Hematopoietic multipotent progenitor cell treated with erythropoietin and hydrocortisone succinate and interleukin-3 and kit ligand, for 17 days (in vitro differentiated cells): ENCODE data around the gene BMP6.

ENCODE experiments used
- DNase-seq: peaks from one replicate; pipeline ENCODE4 v3.0.0-alpha.2; 2015; ENCODE audit warnings: low spot score

BMP6 gene

DNA sequence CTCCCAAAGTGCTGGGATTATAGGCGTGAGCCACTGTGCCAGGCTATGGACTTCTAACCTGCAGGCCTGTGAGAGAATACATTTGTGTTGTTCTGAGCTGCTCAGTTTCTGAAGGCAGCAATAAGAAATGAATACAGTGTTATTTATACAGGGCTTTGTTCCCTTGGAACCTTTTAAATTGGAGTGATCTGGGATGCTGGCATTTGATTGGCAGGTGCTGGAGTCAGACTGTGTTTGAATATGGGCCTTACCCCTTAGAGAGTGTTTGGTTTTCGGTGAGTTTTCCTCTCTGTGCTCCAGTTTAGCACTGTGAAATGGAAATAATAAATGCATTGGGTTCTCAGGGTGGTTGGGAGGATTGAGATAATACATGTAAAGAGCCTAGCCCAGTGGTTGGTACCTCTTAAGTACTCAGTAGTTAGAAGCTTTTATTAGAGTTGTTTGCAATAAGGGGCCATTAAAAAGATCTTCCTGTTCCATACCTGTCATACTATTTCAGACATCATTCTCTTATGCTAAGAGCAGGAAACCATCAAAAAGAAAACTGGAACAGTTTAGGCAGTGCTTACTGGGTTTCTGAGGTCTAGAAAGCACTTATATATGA is 22.1 kb downstream of the BMP6 start:
- no peak for DNase-seq

- no peak for DNase-seq
Measured at GRCh38 chr6:7749478-7749877, 23.6 kb downstream of the BMP6 start.

- DNase-seq = no peak
Measured at GRCh38 chr6:7750197-7750596, 24.3 kb downstream of the BMP6 start.

- DNase-seq = no peak
Measured at GRCh38 chr6:7758456-7758855, 32.6 kb downstream of the BMP6 start.

- no peak for DNase-seq
Measured at GRCh38 chr6:7759320-7759719, 33.4 kb downstream of the BMP6 start.

DNA sequence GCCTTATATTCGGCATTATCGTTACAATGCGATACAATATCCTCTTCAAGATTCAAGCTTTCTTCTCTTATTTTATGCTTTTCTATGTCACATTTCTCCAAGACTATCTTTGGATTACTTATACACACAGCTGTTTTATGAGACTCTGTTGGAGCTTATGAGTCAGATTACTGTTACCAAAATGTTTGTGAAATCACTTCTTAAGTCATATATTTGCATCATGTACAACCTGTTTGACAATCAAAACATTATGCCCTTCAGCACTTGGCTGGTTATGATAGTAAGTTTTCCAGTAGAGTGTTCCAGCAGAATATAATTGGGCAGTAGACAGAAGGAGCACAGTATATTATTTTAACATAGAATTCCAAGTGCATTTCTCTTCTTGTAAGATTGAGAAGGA is 35.2 kb downstream of the BMP6 start:
- DNase-seq = no peak

DNA sequence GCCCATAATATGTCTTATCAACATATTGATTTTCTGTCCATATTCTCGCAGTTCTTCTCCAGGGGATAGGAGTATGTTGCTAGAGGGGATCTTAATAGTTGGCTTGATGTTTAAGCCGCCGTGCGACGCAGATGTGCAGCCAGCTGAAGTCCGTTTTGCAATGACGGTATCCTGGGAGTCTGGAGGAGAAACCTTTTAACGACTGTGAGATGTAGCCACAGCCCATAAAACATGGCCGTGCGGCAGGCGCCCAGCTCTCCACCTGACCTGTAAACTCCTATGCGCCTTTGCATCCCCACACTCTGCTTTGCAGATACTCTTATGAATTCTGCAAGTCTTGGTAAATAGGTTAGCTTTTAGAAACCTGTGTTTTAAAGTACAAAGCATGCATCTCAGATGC is 36.9 kb downstream of the BMP6 start:
- DNase-seq = no peak

GRCh38 chr6:7763881-7764280 is 38.0 kb downstream of the BMP6 start:
- DNase-seq = no peak

- no peak for DNase-seq
Measured at GRCh38 chr6:7765575-7766325, 39.9 kb downstream of the BMP6 start.

- no peak for DNase-seq
Measured at GRCh38 chr6:7769702-7770101, 43.8 kb downstream of the BMP6 start.

DNA sequence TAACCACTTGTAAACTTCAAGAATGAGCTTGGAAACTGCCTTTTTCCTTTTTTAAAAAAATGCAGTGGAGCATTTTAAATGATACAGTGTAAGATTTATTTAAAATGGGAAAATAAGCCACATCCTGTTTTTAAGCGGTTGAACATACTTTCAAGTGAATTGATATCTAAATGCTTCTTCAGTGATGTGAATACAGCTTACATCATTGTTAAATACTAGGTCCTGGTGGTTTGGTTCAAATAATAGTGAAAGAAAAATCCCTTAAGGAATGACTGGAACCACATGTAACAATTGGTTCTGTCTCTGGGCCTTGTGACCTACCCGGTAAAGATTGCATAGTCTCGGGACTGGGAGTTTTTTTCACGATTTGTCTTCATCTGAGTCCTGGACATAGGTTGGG is 44.2 kb downstream of the BMP6 start:
- DNase-seq = no peak

GRCh38 chr6:7770601-7771000 is 44.7 kb downstream of the BMP6 start:
- DNase-seq = no peak

GRCh38 chr6:7773322-7773721 is 47.4 kb downstream of the BMP6 start:
- DNase-seq = no peak

DNA sequence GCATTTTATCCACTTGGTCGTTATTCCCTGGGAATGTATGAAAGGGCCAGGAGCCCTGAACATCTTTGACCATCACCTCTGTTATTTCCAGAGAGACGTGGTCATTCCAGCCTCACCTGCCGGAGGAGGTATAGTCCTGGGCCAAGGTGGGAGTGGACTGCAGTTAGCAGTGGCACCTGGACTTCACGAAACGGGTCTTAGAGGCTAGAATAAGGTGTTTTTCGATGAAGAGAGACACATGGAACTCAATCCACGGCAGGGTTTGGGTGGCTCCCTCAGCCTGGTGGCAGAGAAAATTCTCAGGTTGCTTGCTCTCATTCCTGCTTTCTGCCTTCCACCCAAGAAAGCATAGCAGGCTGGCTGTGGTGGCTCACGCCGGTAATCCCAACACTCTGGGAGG is 48.0 kb downstream of the BMP6 start:
- no peak for DNase-seq

DNA sequence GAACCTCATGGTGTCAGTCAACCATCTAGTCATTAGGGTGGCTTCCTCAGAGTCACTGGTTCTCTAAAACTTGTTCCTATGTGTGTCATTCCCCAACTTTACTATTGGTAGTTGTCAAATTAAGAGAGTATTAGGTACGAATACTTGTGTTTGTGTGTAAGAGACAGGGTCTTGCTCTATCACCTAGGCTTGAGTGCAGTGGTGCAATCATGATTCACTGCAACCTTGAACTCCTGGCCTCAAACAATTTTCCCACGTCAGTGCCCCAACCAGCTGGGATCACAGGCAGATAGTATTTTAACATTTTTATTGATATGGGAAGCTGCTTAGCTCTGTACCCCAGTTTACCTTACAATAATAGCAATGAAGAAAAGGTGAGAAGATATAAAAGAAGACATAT is 50.6 kb downstream of the BMP6 start:
- DNase-seq = no peak

DNA sequence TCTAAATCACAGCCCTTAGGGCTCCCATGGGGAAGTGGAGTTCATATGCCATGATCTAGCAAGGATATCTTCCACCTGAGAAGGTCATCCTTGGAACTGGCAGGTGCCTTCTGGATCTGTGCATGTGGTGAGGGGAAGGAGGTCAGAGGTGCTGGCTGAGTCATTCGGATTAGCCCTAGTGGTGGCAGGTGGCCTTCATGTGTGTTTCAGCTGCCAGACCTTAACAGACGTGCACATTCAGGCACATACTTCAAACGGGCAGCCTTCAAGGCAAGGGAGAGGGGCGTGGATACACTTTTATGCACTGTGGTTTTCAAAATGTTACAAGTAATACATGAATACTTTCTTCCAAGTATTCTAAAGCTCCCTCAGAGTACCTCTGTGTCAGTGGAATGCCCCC is 51.2 kb downstream of the BMP6 start:
- no peak for DNase-seq

DNA sequence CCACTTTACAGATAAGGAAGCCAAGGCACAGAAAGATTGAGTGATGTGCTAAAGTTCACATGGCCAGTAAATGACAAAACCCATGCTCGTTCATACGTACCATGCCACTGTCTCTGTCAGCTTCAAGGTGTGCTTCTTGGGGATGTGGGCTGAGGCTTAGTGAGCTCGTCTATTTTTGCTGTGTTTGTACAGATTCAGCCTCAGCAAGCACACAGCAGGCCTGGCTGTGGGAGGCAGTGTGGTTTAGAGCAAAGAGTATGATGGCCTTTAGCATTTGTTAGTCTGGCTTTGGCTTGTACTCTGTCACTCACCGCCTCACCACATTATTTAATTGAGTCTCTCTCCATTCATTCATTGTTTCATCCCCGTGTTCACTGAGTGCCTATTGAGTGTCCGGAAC is 55.3 kb downstream of the BMP6 start:
- no peak for DNase-seq

DNA sequence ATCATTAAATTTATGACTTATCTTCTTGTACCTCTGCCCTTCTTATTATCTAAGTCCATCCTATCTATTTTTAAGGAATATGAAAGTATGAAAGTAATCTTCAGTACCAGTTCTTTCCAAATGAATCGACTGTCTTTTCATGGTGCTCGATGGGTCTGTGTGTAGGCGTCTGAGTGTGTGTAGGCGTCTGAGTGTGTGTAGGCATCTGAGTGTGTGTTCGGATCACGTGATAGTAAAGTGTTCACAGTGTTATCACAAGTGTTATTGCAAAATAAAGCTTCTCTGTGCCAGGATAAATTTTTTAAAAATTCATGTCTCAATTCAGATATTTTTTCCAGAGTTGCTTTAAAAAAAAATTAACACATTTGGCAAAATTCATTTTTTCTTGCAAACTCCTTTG is 58.3 kb downstream of the BMP6 start:
- no peak for DNase-seq

DNA sequence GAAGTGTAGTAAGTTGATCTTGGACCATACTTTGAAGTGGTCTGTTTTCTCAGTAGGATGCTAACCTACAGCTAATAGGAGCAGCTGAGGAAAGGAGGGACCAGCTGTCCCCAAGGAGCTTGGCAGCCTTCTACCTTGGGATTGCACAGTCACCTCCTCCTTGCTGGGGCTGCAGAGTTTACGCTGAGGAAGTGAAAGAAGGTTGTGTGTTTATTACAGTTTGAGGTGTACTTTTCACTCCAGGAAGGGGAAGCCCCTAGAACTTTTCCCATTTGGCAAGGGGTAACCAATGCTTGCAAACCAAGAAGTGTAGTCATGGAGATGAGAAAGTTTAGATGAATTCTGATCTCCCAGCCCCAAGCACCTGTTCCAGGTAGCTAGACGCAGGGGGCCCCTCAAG is 58.8 kb downstream of the BMP6 start:
- no peak for DNase-seq

GRCh38 chr6:7785243-7786035 is 59.5 kb downstream of the BMP6 start:
- no peak for DNase-seq

GRCh38 chr6:7786214-7786661 is 60.3 kb downstream of the BMP6 start:
- no peak for DNase-seq

DNA sequence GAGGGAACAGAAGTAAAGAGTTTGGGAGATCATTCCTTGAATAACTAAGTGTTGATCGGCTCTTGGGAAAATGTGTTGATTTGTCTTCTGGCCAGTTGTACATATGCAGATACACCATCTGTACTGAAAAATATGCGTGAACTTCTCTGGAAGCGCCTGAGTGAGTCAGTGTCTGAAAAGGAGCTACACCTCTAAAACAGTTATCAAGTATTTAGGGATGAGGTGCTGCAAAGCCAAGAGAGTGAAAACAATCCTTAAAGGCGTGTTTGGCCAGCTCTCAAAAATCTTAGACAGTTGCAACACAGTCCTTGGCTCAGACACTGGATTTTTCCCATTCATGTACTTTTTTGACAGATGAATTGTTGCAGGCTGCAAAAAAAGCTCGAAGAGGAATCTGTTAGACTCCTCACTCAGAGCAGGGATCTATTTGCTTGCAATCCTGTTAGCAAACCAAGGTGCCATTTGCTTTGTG is 61.3 kb downstream of the BMP6 start:
- no peak for DNase-seq

DNA sequence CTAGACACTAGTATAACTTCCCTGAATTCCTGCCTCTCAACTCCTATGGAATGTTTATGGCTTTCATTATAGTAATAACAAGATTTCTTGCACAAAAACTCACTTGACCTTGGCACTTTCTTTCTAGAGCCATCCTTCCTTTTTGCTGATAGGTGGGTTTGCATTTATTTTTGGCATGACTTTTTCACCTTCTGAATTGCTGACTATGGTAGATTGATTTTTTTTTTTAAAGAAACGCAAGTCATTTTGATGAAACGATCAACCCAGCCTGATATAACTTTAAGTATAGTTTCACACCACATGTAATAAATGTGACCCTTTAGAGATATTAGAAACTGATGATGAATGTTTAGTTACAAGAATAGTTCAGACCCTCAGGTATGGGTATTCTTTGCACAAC is 61.8 kb downstream of the BMP6 start:
- no peak for DNase-seq
